Esophagus mucosa (tissue), 1 donor: ENCODE results near the gene MAP4K2. TPM values are rescaled to one million over a fixed set of nuclear protein-coding genes. Genes with fewer than 3 reads are reported as not detected.
A peak's percentile ranks its signal among the peaks of the same experiment; 100 is the strongest.

ENCODE experiments used
- ATAC-seq: fragments of 200-7000 bp; cut with Tn5 transposase; one replicate; pipeline ENCODE4 v1.9.1; 2020
- total RNA-seq: library from RNA; stranded (reverse); gene quantifications from one replicate; pipeline ENCODE4 v1.2.4, GENCODE V29; 2023
- donor health status: DM: yes; HTN: yes; CAD: no.

MAP4K2 gene
- total RNA-seq, 1 donor from 2014 or later, result 5.4 TPM

- ATAC-seq, result no peak
Measured at GRCh38 chr11:64790205-64791095, 12.6 kb downstream of the MAP4K2 start.

GRCh38 chr11:64789331-64790204, 13.4 kb downstream of the MAP4K2 start:
- no peak for ATAC-seq

- ATAC-seq, result peak; percentile 4
Measured at GRCh38 chr11:64788321-64789215, 14.4 kb downstream of the MAP4K2 start.

GRCh38 chr11:64787526-64788320, 15.3 kb downstream of the MAP4K2 start:
- peak; percentile 64 for ATAC-seq

GRCh38 chr11:64786308-64786707, 16.7 kb downstream of the MAP4K2 start:
- no peak for ATAC-seq

- no peak for ATAC-seq
Measured at GRCh38 chr11:64784813-64785581, 18.0 kb downstream of the MAP4K2 start.

GRCh38 chr11:64778473-64779298, 24.3 kb downstream of the MAP4K2 start, which contains the start of gene SF1:
Gene SF1 (minus strand): TSS chr11:64778542. CDS start chr11:64778392, 150 bp downstream.
- ATAC-seq, result peak; percentile 94

GRCh38 chr11:64778223-64778472, 24.9 kb downstream of the MAP4K2 start:
- ATAC-seq, result peak; percentile 11

GRCh38 chr11:64777449-64778222, 25.4 kb downstream of the MAP4K2 start:
- ATAC-seq, result peak; percentile 42

- no peak for ATAC-seq
Measured at GRCh38 chr11:64776875-64777274, 26.1 kb downstream of the MAP4K2 start.

GRCh38 chr11:64776425-64776824, 26.6 kb downstream of the MAP4K2 start:
- no peak for ATAC-seq

GRCh38 chr11:64774144-64774543, 28.9 kb downstream of the MAP4K2 start:
- ATAC-seq, result no peak

GRCh38 chr11:64772303-64773018, 30.6 kb downstream of the MAP4K2 start:
- no peak for ATAC-seq

GRCh38 chr11:64771861-64772260, 31.2 kb downstream of the MAP4K2 start:
- ATAC-seq, result no peak

GRCh38 chr11:64770120-64770519, 32.9 kb downstream of the MAP4K2 start:
- ATAC-seq, result no peak

GRCh38 chr11:64769283-64769682, 33.7 kb downstream of the MAP4K2 start:
- ATAC-seq, result no peak

- ATAC-seq, result no peak
Measured at GRCh38 chr11:64768300-64768694, 34.7 kb downstream of the MAP4K2 start.
